Activated T-helper 2 cell treated with anti-CD3 and anti-CD28 coated beads, Interferon-gamma antibody, Interleukin-2, Interleukin-4, amounts not matched to agents 10 μg/mL and 5 μg/mL and 100 μg/mL, durations not matched to agents 14 hours and 24 hours and 36 hours (primary cell): ENCODE data around the gene FSIP1. TPM values are rescaled to one million over a fixed set of nuclear protein-coding genes. Genes with fewer than 3 reads are reported as not detected.

ENCODE experiments used
- DNase-seq: peaks from one replicate; pipeline ENCODE4 v3.0.0; 2021; ENCODE audit warnings: low spot score
- H3K27ac Mint-ChIP-seq: one replicate; pipeline ENCODE4 v1.8.0; 2021; ENCODE audit warnings: mixed read lengths
- H3K27me3 Mint-ChIP-seq: one replicate; pipeline ENCODE4 v1.8.0; 2021; ENCODE audit warnings: low read depth, mixed read lengths
- H3K36me3 Mint-ChIP-seq: one replicate; pipeline ENCODE4 v1.8.0; 2021; ENCODE audit warnings: low read depth, mixed read lengths
- H3K4me1 Mint-ChIP-seq: one replicate; pipeline ENCODE4 v1.8.0; 2021; ENCODE audit warnings: low read depth, mixed read lengths
- H3K4me3 Mint-ChIP-seq: one replicate; pipeline ENCODE4 v1.8.0; 2021; ENCODE audit warnings: low read depth, mild to moderate bottlenecking, moderate library complexity, mixed read lengths
- H3K9me3 Mint-ChIP-seq: one replicate; pipeline ENCODE4 v1.8.0; 2021; ENCODE audit warnings: mixed read lengths
- intact Hi-C: fragments of 100-400 bp; cut with micrococcal nuclease; formaldehyde crosslinking; loops from one replicate; pipeline ENCODE4 v1.15.1; 2023
- total RNA-seq: library from RNA; stranded (reverse); gene quantifications from 2 replicates; pipeline ENCODE4 v1.2.3, GENCODE V29; 2022

Gene FSIP1
- total RNA-seq, 1 donor from 2014 or later = 0.14 TPM

- intact Hi-C loops = no loop called here
- Mint-ChIP-seq H3K36me3 (no peaks in the 10 kb centered on the region), H3K27ac (no peak overlapping the region), H3K27me3 (peaks cover 34% of the 10 kb centered on the region), H3K9me3 (peaks cover 4% of the 10 kb centered on the region), H3K4me1 (no peaks in the 10 kb centered on the region), H3K4me3 (no peak overlapping the region)
- DNase-seq = no peak
Measured at GRCh38 chr15:39658740-39659139, 123.9 kb downstream of the FSIP1 start.

- no peaks in the 10 kb centered on the region for H3K4me1 Mint-ChIP-seq
- no peak overlapping the region for H3K4me3 Mint-ChIP-seq
- H3K27ac Mint-ChIP-seq = no peak overlapping the region
- H3K27me3 Mint-ChIP-seq = peaks cover 27% of the 10 kb centered on the region
- peaks cover 4% of the 10 kb centered on the region for H3K9me3 Mint-ChIP-seq
- intact Hi-C loops = no loop called here
- no peak for DNase-seq
- no peaks in the 10 kb centered on the region for H3K36me3 Mint-ChIP-seq
Measured at GRCh38 chr15:39657668-39658067, 125.0 kb downstream of the FSIP1 start.

- Mint-ChIP-seq H3K27me3 (peaks cover 23% of the 10 kb centered on the region), H3K36me3 (no peaks in the 10 kb centered on the region), H3K4me3 (no peak overlapping the region), H3K27ac (no peak overlapping the region), H3K9me3 (peaks cover 4% of the 10 kb centered on the region), H3K4me1 (no peaks in the 10 kb centered on the region)
- intact Hi-C loops = no loop called here
- DNase-seq = no peak
Measured at GRCh38 chr15:39657181-39657580, 125.5 kb downstream of the FSIP1 start.

DNA sequence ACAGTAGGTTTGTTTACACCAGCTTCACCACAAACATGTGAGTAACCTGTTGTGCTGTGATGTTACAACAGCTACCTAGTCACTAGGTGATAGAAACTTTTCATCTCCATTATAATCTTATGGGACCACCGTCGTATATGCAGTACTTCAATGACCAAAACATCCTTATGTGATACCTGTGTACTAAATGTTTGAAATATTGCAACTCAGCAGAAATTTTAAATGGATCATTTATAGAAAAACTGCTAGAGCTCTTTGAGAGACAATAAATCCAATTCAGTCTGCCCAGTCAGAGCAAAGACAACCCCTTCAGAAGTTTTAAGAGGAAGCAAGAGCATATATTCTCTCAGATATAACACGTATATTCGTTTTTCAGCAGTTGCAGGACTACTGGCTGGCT is 128.3 kb downstream of the FSIP1 start:
- no peaks in the 10 kb centered on the region for H3K4me1 Mint-ChIP-seq
- H3K9me3 Mint-ChIP-seq = peaks cover 4% of the 10 kb centered on the region
- H3K27me3 Mint-ChIP-seq = peaks cover 31% of the 10 kb centered on the region
- intact Hi-C loops = no loop called here
- H3K36me3 Mint-ChIP-seq = no peaks in the 10 kb centered on the region
- DNase-seq = no peak
- H3K27ac Mint-ChIP-seq = no peak overlapping the region
- no peak overlapping the region for H3K4me3 Mint-ChIP-seq

GRCh38 chr15:39651881-39652280 is 130.8 kb downstream of the FSIP1 start:
- intact Hi-C loops = no loop called here
- Mint-ChIP-seq H3K27me3 (peaks cover 30% of the 10 kb centered on the region), H3K36me3 (no peaks in the 10 kb centered on the region), H3K4me1 (no peaks in the 10 kb centered on the region), H3K9me3 (no peaks in the 10 kb centered on the region), H3K27ac (no peak overlapping the region), H3K4me3 (no peak overlapping the region)
- no peak for DNase-seq

- Mint-ChIP-seq H3K4me3 (no peak overlapping the region), H3K36me3 (no peaks in the 10 kb centered on the region), H3K27ac (no peak overlapping the region), H3K9me3 (no peaks in the 10 kb centered on the region), H3K4me1 (no peaks in the 10 kb centered on the region), H3K27me3 (peaks cover 29% of the 10 kb centered on the region)
- intact Hi-C loops = no loop called here
- no peak for DNase-seq
Measured at GRCh38 chr15:39651295-39651694, 131.3 kb downstream of the FSIP1 start.

DNA sequence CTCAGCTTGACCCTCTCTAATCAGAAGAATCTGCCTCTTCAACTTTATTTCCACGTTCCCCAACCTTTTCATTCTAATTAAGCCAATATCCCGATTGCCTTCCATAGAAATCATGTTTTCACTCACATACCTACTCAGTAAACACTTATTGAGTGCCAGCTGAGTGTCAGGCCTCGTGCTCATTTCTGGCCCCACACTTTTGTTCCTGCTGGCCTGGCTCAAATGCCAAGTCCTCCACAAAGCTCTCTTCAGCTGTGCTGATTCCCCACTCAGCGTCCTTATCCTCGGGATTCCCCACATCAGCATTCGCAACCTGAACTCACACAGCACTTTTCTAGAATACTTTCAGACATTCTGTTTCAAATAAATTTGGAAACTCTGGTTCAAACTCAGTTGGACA is 132.9 kb downstream of the FSIP1 start:
- Mint-ChIP-seq H3K27ac (no peak overlapping the region), H3K4me3 (no peak overlapping the region), H3K9me3 (no peaks in the 10 kb centered on the region), H3K4me1 (no peaks in the 10 kb centered on the region), H3K27me3 (peaks cover 23% of the 10 kb centered on the region), H3K36me3 (no peaks in the 10 kb centered on the region)
- intact Hi-C loops = no loop called here
- no peak for DNase-seq

- Mint-ChIP-seq H3K4me3 (no peak overlapping the region), H3K27me3 (peaks cover 16% of the 10 kb centered on the region), H3K4me1 (peaks cover 18% of the 10 kb centered on the region), H3K27ac (no peak overlapping the region), H3K36me3 (no peaks in the 10 kb centered on the region), H3K9me3 (no peaks in the 10 kb centered on the region)
- DNase-seq = no peak
- intact Hi-C loops = no loop called here
Measured at GRCh38 chr15:39646425-39646824, 136.2 kb downstream of the FSIP1 start.

DNA sequence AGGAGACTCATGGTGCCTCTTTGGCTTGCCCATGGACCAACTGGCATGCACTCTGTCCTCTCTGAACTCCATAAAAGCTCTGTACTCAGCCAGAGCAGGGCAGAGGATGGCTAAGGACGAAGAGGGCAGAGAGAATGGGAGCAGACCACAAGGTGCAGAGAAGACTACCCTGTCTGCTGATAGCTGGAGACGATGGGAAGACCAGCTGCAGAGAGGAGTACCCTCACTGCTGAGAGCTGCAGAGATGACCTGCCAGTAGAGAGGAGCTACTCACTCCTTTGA is 136.7 kb downstream of the FSIP1 start:
- no peak overlapping the region for H3K27ac Mint-ChIP-seq
- peaks cover 14% of the 10 kb centered on the region for H3K27me3 Mint-ChIP-seq
- no peak overlapping the region for H3K4me3 Mint-ChIP-seq
- H3K36me3 Mint-ChIP-seq = no peaks in the 10 kb centered on the region
- no peak for DNase-seq
- H3K9me3 Mint-ChIP-seq = no peaks in the 10 kb centered on the region
- intact Hi-C loops = no loop called here
- H3K4me1 Mint-ChIP-seq = peaks cover 21% of the 10 kb centered on the region

DNA sequence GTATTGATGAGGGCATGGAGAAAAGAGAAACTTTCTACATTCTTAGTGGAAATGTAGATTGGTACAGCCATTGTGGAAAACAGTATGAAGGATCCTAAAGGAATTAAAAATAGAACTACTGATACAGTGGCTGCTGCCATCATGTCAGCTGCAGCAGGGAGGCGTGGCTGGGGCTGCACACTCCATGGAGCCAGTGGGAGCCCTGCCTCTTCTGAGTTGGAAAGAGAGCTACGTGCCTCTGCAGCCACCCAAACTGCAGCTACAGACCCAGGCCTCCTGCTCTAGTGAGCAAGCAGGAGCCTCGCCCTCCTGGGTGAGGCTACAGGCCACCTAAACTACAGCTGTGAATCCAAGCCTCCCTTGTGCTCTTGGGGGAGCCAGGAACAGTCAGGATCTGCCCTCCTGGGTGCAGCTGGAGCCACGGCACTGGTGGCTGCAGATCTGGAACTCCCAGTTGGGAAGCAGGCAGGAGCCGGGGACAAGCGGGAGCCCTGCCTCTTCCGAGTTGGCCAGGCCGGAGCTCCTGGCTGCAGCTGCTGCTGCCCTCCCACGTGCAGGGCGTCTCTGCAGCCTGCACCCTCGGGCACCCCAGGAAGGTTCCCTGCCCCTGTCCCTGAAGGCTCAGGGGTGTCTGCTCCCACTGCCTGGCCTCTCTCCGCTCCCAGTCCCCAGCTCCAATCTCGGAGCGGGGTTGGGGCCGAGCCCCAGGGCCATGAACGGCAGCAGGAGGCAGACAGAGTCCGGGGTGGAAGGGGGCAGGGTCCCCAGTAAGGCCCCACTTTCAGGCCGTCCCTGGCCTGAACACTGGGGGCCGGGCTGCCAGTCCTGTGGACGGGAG is 137.3 kb downstream of the FSIP1 start:
- Mint-ChIP-seq H3K27me3 (peaks cover 10% of the 10 kb centered on the region), H3K4me3 (no peak overlapping the region), H3K4me1 (peaks cover 26% of the 10 kb centered on the region), H3K36me3 (no peaks in the 10 kb centered on the region), H3K9me3 (no peaks in the 10 kb centered on the region), H3K27ac (no peak overlapping the region)
- intact Hi-C loops = no loop called here
- no peak for DNase-seq

GRCh38 chr15:39644136-39644535 is 138.5 kb downstream of the FSIP1 start:
- Mint-ChIP-seq H3K36me3 (no peaks in the 10 kb centered on the region), H3K4me3 (no peak overlapping the region), H3K4me1 (peaks cover 29% of the 10 kb centered on the region), H3K9me3 (no peaks in the 10 kb centered on the region), H3K27me3 (peaks cover 8% of the 10 kb centered on the region), H3K27ac (no peak overlapping the region)
- intact Hi-C loops = no loop called here
- no peak for DNase-seq

GRCh38 chr15:39643727-39644126 is 138.9 kb downstream of the FSIP1 start:
- no peak for DNase-seq
- intact Hi-C loops = loop anchor here (1.0 kb wide), 1 partner anchor 20 kb away; no protein-coding TSS in a partner anchor
- H3K27me3 Mint-ChIP-seq = peaks cover 8% of the 10 kb centered on the region
- H3K36me3 Mint-ChIP-seq = no peaks in the 10 kb centered on the region
- no peak overlapping the region for H3K27ac Mint-ChIP-seq
- no peak overlapping the region for H3K4me3 Mint-ChIP-seq
- no peaks in the 10 kb centered on the region for H3K9me3 Mint-ChIP-seq
- peaks cover 29% of the 10 kb centered on the region for H3K4me1 Mint-ChIP-seq

DNA sequence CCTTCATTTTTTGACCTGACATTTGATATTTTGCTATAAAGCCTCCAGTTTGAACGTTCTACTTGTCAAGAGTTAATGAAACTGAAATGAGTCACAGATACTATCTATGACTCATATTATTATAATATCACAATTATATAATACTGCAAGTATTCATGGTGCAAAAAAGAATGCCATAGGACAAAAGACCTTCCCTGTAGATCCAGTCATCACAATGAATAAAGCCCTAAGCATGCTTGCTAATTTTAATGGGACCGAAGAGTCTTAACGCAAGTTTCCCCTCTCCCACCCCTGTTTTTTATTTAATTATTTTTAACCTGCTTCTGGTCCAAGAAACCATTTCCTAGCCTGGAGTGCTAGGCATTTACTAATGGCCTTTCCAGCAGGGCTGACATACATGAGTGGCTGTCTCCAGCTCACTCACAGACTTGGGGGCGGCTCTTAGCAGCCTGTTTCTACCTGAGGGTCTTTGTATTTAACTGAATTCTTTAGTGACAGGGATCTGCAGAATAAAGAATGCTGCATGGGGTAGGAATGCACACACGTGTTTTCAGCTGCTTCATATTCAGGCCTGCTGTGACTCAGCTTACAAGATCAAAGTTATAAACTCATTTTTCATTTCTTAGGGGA is 140.5 kb downstream of the FSIP1 start:
- H3K27me3 Mint-ChIP-seq = peaks cover 15% of the 10 kb centered on the region
- peaks cover 29% of the 10 kb centered on the region for H3K4me1 Mint-ChIP-seq
- H3K4me3 Mint-ChIP-seq = no peak overlapping the region
- no peak for DNase-seq
- no peaks in the 10 kb centered on the region for H3K9me3 Mint-ChIP-seq
- no peak overlapping the region for H3K27ac Mint-ChIP-seq
- intact Hi-C loops = no loop called here
- H3K36me3 Mint-ChIP-seq = no peaks in the 10 kb centered on the region
